SW480 (cell line): ENCODE results near the gene PCDHGA5.
"Not testable (repeated sequence)": the region's sequence is repeated elsewhere in the genome, so short reads cannot be mapped to it uniquely, and the experiment has no call there.

Experiments used
- DNase-seq: peaks from one replicate; pipeline ENCODE4 v3.0.0-alpha.2; 2016; ENCODE audit warnings: low spot score

The PCDHGA5 gene

DNA sequence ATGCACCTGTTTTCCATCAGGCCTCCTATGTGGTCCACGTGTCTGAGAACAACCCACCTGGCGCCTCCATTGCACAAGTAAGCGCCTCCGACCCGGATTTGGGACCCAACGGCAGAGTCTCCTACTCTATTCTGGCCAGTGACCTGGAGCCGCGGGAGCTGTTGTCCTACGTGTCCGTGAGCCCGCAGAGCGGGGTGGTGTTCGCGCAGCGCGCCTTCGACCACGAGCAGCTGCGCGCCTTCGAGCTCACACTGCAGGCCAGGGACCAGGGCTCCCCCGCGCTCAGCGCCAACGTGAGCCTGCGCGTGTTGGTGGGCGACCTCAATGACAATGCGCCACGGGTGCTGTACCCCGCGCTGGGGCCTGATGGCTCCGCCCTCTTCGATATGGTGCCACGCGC, 12.4 kb upstream of the PCDHGA5 start:
- no peak for DNase-seq

DNA sequence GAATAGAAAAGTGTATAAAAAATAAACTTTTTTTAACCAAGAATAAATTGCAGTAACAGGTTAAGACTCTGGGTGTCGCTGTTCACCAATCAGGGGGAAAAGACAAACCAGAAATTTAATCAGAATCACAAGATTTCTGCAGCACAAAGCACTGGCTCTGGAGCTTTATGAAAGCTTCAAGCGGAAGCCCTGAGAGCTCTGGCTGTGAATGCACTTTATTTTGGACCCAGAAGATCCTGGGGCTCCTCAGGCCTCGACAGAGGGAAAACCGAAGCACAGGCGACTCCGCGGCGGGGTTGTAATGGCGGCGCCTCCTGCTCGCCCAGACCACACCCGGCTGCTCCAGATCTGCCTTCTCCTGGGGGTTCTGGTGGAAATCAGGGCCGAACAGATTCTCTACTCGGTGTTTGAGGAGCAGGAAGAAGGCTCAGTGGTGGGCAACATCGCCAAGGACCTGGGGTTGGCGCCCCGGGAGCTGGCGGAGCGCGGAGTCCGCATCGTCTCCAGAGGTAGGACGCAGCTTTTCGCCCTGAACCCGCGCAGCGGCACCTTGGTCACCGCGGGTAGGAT, 9.0 kb upstream of the PCDHGA5 start, which contains the start of gene PCDHGA4:
Gene PCDHGA4, plus strand, starts transcription at position 122 of the 570 bp plus-strand sequence. Its CDS starts 87 bp downstream, at position 209.
- no peak for DNase-seq

DNA sequence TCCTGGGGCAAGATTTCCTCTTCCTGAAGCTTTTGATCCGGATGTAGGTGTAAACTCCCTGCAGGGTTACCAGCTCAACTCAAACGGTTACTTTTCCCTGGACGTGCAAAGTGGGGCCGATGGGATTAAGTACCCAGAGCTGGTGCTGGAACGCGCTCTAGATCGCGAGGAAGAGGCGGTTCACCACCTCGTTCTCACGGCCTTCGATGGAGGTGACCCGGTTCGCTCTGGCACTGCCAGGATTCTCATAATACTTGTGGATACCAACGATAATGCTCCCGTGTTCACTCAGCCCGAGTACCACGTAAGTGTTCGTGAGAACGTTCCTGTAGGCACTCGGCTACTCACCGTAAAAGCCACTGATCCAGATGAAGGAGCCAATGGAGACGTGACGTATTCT, 8.3 kb upstream of the PCDHGA5 start:
- DNase-seq, result no peak

DNA sequence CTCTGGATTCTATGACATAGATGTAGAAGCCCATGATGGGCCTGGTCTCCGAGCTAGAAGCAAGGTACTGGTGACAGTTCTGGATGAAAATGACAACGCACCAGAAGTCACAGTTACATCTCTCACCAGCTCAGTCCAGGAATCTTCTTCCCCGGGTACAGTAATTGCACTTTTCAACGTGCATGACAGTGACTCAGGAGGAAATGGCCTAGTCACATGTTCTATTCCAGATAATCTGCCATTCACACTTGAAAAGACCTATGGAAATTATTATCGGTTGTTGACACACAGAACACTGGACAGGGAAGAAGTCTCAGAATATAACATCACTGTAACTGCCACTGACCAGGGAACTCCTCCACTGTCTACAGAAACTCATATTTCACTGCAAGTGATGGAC, 7.8 kb upstream of the PCDHGA5 start:
- DNase-seq, result no peak

DNA sequence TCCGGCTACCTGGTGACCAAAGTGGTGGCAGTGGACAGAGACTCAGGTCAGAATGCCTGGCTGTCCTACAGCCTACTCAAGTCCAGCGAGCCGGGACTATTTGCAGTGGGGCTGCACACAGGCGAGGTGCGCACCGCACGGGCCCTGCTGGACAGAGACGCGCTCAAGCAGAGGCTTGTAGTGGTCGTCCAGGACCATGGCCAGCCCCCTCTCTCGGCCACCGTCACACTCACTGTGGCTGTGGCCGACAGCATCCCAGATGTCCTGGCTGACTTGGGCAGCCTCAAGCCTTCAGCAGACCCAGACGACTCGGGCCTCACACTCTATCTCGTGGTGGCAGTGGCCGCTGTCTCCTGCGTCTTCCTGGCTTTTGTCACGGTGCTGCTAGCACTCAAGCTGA, 7.0 kb upstream of the PCDHGA5 start:
- DNase-seq, result no peak

DNA sequence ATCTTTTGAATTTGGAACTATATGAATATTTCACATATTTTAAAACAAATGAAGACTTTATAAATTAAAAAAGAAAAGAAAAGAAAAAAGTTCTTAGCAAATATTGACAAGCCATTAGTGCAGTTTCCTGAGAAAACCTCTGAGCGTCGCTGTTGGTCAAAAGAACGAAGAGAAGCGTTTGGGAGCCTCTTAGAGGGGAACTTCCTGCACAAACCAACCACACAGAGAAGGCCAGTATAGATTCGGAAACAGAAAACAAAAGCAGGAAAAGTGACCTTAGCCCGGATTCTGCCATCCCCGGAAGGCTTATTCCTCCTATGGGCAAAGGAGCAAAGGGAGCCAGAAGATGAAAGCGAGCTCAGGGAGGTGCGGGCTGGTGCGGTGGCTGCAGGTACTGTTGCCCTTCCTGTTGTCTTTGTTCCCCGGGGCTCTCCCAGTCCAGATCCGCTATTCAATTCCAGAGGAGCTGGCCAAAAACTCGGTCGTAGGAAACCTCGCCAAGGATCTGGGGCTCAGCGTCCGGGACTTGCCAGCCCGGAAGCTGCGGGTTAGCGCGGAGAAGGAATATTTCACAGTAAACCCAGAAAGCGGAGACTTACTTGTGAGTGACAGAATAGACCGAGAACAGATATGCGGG, 4.1 kb upstream of the PCDHGA5 start, which contains the start of gene PCDHGB2:
Gene PCDHGB2, plus strand, starts transcription at position 205 of the 637 bp plus-strand sequence. Its CDS starts 142 bp downstream, at position 347.
- peak; percentile 31 for DNase-seq

DNA sequence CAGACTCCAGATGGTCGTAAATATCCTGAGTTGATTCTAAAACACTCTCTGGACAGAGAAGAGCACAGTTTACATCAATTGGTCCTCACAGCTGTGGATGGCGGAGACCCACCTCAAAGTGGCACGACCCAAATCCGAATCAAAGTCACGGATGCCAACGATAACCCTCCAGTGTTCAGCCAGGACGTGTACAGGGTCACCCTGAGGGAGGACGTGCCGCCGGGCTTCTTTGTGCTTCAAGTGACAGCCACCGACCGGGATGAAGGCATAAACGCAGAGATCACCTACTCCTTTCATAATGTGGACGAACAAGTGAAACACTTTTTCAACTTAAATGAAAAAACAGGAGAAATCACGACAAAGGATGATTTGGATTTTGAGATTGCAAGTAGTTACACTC, 3.3 kb upstream of the PCDHGA5 start:
- DNase-seq, result no peak

DNA sequence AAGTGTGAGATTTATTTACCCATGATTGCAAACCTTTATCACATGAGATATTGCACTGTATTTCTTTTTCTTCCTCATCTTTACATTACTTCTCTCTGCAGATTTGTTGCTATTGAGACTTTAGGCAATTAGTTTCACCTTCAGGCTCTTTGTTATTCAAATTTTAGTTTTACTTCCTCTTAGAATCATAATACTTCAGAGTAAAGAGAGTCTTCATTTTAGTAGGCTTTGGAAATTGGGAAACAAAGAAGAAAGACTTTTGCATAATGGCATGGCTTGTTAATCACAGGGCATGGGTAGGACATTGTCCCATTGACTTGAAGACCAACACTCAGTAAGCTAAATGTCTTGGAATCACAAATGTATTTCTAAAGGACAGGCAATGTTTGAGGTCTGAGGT, 1.2 kb upstream of the PCDHGA5 start:
- DNase-seq, result no peak

DNA sequence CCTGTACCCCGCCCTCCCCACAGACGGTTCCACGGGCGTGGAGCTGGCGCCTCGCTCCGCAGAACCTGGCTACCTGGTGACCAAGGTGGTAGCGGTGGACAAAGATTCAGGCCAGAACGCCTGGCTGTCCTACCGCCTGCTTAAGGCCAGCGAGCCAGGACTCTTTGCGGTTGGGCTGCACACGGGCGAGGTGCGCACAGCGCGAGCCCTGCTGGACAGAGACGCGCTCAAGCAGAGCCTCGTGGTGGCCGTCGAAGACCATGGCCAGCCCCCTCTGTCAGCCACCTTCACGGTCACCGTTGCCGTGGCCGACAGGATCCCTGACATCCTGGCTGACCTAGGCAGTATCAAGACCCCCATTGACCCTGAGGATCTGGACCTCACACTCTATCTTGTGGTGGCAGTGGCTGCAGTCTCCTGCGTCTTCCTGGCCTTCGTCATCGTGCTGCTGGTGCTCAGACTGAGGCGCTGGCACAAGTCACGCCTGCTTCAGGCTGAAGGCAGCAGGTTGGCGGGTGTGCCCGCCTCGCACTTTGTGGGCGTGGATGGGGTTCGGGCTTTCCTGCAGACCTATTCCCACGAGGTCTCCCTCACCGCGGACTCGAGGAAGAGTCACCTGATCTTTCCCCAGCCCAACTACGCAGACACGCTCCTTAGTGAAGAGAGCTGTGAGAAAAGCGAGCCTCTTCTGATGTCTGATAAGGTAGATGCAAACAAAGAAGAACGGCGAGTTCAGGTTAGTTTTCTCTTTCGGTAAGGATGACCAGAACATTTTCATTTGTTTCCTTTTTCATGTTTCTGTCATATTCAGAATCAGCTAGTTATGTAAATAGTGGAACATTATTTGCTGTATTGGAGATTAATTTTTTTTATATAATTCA, 2.3 kb downstream of the PCDHGA5 start:
- no peak for DNase-seq

DNA sequence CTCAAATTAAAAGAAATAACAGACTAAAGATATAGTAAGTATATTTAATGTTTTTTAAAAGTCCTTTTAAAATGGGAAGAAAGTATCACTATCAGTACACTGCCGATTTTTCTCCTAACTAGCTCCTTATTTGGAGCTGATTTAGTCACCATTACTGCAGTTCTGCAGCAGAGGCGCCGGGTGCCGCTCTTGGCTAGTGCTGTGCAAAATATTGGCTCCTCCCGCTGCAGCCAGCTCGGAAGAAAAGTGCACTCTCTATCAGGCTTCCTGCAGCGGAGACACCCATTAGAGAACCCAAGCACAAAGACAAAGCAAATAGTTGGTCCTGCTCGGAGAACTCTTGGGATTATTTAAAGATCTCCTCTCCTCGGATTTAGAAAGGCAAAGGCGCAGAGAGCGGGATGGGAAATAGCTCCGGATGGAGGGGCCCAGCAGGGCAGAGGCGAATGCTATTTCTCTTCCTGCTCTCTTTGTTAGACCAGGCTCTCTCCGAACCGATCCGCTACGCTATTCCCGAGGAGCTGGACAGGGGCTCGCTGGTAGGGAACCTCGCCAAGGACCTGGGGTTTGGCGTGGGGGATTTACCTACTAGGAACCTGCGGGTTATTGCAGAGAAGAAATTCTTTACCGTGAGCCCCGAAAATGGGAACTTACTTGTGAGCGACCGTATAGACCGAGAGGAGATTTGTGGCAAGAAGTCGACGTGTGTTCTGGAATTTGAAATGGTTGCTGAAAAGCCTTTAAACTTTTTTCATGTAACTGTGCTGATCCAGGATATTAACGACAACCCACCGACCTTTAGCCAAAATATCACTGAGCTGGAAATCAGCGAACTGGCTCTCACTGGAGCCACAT, 6.3 kb downstream of the PCDHGA5 start, which contains the start of gene PCDHGB3:
Gene PCDHGB3, plus strand, starts transcription at position 249 of the 855 bp plus-strand sequence. Its CDS starts 153 bp downstream, at position 402.
- DNase-seq, result no peak

DNA sequence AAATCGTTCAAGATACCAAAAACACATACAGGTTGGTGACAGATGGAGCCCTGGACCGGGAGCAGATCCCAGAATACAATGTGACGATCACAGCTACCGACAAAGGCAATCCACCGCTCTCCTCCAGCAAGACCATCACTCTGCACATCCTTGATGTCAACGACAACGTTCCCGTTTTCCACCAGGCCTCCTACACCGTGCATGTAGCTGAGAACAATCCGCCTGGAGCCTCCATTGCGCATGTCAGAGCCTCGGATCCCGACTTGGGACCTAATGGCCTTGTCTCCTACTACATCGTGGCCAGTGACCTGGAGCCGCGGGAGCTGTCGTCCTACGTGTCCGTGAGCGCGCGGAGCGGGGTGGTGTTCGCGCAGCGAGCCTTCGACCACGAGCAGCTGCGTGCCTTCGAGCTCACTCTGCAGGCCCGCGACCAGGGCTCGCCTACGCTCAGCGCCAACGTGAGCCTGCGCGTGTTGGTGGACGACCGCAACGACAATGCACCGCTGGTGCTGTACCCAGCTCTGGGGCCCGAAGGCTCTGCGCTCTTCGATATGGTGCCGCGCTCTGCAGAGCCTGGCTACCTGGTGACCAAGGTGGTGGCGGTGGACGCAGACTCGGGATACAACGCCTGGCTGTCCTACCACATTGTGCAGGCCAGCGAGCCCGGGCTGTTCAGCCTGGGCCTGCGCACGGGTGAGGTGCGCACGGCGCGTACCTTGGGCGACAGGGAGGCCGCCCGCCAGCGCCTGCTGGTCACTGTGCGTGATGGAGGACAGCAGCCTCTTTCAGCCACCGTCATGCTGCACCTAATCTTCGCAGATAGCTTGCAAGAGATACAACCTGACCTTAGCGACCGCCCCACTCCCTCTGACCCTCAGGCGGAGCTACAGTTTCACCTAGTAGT, 7.9 kb downstream of the PCDHGA5 start:
- no peak for DNase-seq

DNA sequence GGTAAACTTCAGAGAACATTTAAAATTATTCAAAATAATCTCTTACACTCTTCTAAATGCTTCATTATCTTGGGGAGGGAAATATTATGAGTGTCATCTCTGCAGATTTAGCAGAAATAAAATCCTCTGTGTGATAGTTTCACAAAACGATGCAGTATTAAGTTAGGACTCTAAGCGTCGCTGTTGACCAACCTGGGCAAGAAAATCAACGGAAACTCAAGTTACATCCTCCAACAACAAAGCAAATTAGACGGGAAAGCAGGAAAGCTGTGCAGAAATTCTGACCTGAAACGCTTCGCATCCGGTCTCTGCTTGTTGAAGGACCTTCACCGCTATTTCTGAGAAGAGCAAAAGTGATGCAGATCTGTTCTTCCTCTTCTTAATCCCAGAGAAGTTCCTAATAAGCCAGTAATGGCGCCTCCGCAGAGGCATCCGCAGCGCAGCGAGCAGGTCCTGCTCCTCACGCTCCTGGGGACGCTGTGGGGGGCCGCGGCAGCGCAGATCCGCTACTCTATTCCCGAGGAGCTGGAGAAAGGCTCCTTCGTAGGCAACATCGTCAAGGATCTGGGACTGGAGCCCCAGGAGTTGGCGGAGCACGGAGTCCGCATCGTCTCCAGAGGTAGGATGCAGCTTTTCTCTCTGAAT, 9.8 kb downstream of the PCDHGA5 start, which contains the start of gene PCDHGA6:
Gene PCDHGA6, plus strand, starts transcription at position 219 of the 645 bp plus-strand sequence. Its CDS starts 193 bp downstream, at position 412.
- peak; percentile 30 for DNase-seq

DNA sequence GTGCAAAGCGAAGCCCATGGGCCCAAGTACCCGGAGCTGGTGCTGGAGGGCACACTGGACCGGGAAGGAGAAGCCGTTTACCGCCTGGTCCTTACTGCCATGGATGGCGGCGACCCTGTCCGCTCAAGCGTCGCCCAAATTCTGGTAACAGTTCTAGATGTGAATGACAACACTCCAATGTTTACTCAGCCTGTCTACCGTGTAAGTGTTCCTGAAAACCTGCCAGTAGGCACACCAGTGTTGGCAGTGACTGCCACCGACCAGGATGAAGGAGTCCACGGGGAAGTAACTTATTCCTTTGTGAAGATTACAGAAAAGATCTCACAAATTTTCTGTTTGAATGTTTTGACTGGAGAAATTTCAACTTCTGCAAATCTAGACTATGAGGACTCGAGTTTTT, 10.7 kb downstream of the PCDHGA5 start:
- no peak for DNase-seq

DNA sequence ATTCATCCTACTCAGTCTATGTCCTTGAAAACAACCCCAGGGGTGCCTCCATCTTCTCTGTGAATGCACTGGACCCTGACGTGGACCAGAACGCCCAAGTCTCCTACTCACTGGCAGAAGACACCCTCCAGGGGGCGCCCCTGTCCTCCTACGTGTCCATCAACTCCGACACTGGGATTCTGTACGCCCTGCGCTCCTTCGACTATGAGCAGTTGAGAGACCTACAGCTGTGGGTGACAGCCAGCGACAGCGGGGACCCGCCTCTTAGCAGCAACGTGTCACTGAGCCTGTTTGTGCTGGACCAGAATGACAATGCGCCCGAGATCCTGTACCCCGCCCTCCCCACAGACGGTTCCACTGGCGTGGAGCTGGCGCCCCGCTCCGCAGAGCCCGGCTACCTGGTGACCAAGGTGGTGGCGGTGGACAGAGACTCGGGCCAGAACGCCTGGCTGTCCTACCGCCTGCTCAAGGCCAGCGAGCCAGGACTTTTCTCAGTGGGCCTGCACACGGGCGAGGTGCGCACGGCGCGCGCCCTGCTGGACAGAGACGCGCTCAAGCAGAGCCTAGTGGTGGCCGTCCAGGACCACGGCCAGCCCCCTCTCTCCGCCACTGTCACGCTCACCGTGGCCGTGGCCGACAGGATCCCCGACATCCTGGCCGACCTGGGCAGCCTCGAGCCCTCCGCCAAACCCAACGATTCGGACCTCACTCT, 11.6 kb downstream of the PCDHGA5 start:
- not testable (repeated sequence) for DNase-seq

DNA sequence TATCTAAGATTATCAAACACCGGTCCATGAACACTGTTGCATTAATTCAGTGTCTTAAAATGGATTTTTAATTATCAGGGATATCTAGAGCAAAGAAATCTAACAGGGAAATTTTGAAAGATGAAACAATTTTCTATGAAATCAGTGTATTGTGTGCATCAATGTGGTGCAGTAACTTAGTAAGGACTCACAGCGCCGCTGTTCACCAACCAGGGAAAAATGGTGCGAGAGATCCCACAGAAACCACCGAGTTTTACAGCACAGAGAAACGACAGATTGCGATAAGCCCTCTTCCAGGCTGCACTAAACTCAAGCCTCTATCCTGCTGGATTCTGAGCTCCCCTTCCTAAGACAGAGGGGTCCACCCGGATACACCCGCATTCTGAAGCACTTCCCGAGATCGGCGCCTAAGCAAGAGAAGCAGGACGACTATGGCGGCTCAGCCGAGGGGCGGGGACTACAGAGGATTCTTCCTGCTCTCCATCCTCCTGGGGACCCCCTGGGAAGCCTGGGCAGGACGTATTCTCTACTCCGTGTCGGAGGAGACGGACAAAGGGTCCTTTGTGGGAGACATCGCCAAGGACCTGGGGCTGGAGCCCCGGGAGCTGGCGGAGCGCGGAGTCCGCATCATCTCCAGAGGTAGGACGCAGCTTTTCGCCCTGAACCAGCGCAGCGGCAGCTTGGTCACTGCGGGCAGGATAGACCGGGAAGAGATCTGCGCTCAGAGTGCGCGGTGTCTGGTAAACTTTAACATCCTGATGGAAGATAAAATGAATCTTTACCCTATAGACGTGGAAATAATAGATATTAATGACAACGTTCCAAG, 18.7 kb downstream of the PCDHGA5 start, which contains the start of gene PCDHGA7:
Gene PCDHGA7, plus strand, starts transcription at position 274 of the 826 bp plus-strand sequence. Its CDS starts 158 bp downstream, at position 432.
- no peak for DNase-seq

DNA sequence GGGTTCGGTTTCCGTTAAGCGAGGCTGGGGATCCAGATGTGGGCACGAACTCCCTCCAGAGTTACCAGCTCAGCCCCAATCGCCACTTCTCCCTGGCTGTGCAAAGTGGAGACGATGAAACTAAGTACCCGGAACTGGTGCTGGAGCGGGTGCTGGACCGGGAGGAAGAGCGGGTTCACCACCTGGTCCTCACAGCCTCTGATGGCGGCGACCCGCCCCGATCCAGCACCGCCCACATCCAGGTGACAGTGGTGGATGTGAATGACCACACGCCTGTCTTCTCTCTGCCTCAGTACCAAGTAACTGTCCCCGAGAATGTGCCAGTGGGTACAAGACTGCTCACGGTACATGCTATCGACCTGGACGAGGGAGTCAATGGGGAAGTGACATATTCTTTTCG, 19.4 kb downstream of the PCDHGA5 start:
- no peak for DNase-seq

DNA sequence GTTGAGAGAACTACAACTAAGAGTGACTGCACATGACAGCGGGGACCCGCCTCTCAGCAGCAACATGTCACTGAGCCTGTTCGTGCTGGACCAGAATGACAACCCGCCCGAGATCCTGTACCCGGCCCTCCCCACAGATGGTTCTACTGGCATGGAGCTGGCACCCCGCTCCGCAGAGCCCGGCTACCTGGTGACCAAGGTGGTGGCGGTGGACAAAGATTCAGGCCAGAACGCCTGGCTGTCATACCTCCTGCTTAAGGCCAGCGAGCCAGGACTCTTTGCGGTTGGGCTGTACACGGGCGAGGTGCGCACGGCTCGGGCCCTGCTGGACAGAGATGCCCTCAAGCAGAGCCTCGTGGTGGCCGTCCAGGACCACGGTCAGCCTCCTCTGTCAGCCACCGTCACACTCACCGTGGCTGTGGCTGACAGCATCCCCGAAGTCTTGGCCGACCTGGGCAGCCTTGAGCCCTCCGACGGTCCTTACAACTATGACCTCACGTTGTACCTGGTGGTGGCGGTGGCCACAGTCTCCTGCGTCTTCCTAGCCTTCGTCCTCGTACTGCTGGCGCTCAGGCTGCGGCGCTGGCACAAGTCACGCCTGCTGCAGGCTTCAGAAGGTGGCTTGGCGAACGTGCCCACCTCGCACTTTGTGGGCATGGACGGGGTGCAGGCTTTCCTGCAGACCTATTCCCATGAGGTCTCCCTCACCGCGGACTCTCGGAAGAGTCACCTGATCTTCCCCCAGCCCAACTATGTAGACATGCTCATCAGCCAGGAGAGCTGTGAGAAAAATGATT, 20.7 kb downstream of the PCDHGA5 start:
- no peak for DNase-seq
